GM04503 (cell line): Measurements from ENCODE around the gene HGS.

Experiments
- DNase-seq: peaks from one replicate; pipeline ENCODE4 v3.0.0-alpha.2; 2012; ENCODE audit warnings: low read depth

The HGS gene

GRCh38 chr17:81683584-81684441, at the start of gene HGS, which contains the start of gene ARL16:
TSS of gene HGS (plus strand) at chr17:81684011. CDS start at chr17:81684067, 56 bp downstream.
TSS of gene ARL16 (minus strand) at chr17:81683797. CDS start at chr17:81683753, 44 bp downstream.
- DNase-seq: peak; percentile 94

- no peak for DNase-seq
Measured at GRCh38 chr17:81635431-81635830, 48.4 kb upstream of the HGS start.

DNA sequence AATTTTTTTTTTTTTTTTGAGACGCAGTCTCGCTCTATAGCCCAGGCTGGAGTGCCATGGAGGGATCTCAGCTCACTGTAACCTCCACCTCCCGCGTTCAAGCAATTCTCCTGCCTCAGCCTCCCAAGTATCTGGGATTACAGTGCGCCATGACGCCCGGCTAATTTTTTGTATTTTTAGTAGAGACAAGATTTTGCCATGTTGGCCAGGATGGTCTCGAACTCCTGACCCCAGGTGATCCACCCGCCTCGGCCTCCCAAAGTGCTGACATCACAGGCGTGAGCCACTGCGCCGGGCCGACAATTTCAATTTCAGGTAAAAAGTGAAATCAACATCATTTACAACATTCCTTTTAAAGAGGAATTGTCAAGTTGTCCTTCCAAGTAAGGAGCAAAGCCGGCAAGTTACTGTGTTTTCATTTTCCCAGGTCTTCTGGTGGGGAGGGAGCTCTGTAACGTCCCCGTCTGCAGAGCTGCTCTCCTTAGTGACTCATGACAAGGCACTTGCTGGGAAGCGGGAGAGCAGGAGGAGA, 47.8 kb upstream of the HGS start:
- no peak for DNase-seq

GRCh38 chr17:81636505-81637288, 47.1 kb upstream of the HGS start, which contains the start of the genes NPLOC4 and TSPAN10:
TSS of gene NPLOC4 (minus strand) at chr17:81637112. CDS start at chr17:81636930, 182 bp downstream.
TSS of gene TSPAN10 (plus strand) at chr17:81637196. CDS start at chr17:81642413, 5,217 bp downstream.
- peak; percentile 25 for DNase-seq

- DNase-seq: no peak
Measured at GRCh38 chr17:81638683-81639082, 45.1 kb upstream of the HGS start.

GRCh38 chr17:81640011-81640410, 43.8 kb upstream of the HGS start:
- no peak for DNase-seq

GRCh38 chr17:81641825-81642489, 41.9 kb upstream of the HGS start:
- no peak for DNase-seq

- DNase-seq: no peak
Measured at GRCh38 chr17:81644496-81644895, 39.3 kb upstream of the HGS start.

DNA sequence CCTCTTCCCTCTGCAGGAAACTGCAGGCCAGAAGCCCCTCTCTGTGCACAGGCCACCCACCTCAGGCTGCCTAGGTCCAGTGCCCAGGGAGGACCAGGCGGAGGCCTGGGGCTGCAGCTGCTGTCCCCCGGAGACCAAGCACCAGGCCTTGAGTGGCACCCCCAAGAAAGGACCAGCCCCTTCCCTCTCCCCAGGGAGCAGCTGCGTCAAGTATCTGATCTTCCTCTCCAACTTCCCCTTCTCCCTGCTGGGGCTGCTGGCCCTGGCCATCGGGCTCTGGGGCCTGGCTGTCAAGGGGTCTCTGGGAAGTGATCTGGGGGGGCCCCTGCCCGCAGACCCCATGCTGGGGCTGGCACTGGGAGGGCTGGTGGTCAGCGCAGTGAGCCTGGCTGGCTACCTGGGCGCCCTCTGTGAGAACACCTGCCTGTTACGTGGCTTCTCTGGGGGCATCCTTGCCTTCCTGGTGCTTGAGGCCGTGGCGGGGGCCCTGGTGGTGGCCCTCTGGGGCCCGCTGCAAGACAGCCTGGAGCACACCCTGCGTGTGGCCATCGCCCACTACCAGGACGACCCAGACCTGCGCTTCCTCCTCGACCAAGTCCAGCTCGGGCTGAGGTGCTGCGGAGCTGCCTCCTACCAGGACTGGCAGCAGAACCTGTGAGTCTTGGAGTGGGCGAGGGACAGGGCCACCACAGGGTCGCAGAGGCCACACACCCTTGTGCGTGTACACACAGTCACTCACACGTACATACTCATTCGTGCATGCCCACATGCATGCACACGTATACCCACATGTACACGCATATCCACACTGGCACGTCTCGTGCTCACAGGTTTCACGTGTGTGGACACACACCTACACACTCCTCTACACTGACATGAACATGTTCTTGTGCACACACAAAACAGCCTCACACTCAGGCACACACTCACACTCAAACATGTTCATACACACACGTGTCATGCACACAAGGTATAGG, 38.5 kb upstream of the HGS start:
- DNase-seq: no peak

DNA sequence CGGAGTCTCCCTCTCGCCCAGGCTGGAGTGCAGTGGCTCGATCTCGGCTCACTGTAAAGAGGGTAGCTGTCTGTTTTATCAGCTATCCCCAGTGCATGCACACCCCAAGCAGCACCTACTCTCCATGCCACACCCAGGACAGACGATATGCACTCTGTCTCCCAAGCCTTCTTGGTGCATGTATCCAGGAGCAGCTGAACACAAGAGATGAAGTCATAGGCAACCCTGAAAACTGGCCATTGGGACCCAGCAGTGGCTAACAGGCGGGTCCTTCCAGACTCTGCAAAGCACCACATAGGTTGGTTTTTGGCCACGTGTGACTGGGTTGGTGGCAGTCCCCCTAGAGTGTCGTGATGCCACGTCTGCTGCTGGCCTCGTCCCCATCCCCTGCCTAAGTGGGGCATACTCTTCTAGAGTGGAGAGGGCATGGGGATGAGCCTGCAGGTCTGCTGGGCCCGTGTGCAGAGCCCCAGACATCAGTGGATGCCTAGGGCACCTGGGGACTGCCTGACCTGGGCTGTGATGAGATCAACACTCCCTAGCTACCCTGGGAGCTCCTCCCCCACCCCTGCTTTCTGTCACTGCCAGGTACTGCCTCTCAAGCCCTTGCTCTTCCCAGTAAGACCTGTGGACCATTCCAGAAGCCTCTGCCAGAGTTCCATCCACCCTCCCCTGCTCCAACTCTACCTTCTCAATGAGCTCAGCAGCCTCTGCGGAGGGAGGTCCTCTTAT, 36.8 kb upstream of the HGS start:
- DNase-seq: no peak

DNA sequence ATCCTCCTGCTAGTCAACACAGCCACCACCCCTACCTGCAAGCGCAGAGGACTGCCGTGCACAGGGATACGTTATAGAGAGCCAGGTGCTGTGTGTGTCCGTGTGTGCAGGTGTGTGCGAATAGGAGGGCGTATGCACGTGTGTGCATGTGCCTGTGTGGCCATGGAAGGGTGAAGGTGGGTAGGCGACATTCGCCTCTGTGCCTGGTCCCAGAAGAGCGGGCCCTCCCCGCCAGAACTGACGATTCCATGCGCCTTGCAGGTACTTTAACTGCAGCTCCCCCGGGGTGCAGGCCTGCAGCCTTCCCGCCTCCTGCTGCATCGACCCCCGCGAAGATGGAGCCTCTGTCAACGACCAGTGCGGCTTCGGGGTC, 36.2 kb upstream of the HGS start:
- DNase-seq: no peak

DNA sequence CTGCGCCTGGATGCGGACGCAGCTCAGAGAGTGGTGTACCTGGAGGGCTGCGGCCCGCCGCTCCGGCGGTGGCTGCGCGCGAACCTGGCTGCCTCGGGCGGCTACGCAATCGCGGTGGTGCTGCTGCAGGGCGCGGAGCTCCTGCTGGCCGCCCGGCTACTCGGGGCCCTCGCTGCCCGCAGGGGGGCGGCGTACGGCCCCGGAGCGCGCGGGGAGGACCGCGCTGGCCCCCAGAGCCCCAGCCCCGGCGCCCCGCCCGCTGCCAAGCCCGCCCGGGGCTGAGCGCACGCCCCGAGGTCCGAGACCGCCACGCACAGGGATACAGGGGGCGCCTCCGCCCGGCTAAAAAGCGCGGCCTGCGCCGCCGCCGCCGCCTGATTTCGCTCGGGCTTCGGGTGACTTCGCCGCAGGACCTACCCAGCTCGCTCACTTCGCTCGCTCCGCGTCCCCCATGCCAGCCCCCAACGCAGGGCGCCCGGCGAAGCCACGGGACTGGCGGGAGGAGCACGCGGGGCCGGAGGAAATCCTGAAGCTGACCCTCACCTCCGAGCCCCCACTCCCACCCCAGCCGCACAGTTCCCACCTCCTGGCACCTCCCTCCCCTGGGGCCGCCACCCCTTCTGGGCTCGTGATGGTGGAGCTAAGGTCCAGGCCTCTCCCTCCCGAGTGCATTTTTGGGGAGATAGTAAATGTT, 35.7 kb upstream of the HGS start:
- no peak for DNase-seq

DNA sequence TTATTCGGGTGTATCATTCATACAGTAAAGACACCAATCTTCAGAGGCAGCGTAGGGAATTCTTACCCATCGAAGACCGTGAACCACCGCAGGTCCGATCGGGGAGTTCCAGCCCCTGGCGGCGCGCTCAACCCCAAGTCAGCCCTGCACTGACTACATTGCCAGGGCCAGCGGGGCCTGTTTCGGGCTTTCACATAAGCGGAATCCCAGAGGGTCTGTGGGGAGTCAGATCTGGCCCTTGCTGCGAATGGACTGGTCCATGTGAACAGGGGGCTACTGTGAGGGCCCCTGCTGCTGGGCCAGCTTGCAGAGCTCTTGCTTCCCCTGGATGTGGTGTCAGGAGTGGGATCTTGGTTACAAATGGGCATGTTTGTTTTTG, 35.1 kb upstream of the HGS start:
- no peak for DNase-seq

DNA sequence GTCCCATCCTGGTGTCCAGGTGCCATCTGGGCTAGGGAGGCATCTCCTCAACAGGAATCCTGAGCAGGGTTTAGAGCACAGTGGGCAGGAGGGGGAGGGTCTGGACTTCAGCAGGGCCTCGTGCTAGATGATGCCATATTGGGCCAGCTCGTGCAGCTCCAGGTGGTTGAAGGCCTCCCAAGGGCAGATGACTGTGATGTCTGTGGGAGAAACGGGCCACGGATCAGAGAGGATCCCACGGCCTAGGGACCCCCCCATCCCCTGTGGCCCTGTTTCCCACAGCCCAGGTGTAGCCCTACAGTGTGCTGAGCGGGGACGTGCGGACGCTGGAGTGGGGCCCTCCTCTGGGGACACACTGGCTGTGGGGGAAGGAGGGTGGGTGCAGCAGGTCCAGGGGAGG, 32.9 kb upstream of the HGS start:
- no peak for DNase-seq

DNA sequence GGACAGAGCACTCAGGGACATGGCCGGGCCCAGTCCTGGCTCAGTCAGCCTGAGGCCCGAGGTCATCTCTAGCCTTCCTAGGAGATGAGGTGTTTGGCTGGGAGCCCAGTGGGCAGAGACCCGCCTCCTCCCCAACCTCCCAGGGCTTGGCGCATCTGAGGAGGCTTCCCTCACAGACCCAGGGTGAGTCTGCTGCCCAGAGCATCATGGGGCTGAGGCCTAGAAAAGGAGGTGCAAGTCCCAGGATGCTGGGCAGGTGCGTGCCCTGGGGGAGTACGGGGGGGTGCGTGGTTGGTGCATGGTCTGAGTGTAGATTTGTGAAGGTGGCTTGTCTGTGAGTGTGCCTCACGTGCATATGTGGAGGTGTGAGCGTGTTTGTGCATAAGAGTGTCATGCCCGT, 32.1 kb upstream of the HGS start:
- DNase-seq: peak; percentile 73

GRCh38 chr17:81652906-81653771, 30.7 kb upstream of the HGS start:
- DNase-seq: no peak

- no peak for DNase-seq
Measured at GRCh38 chr17:81655378-81656117, 28.3 kb upstream of the HGS start.
